Renal cortex interstitium (tissue), 11 donors: ENCODE data around the gene GSTM3. TPM values are rescaled to one million over a fixed set of nuclear protein-coding genes. Genes with fewer than 3 reads are reported as not detected.
"Not testable (repeated sequence)": the region's sequence is repeated elsewhere in the genome, so short reads cannot be mapped to it uniquely, and the experiment has no call there.

Source experiments
- DNase-seq, 11 donors: peaks; one replicate each; pipeline ENCODE4 v3.0.0-alpha.2; 2013; ENCODE audit warnings: low read depth in 9 of 11, low spot score in 4 of 11; ENCODE audit errors: extremely low read depth in 1 of 11
- polyA plus RNA-seq, 3 donors: library from polyadenylated mRNA; unstranded; fragments of 120-200 nt; gene quantifications; one replicate each; pipeline ENCODE4 v1.2.1, GENCODE V29; 2013; ENCODE audit not compliant: insufficient read length in 3 of 3

Gene GSTM3
- polyA plus RNA-seq, 3 donors, result 168 to 208 (median 174) TPM

- DNase-seq, result not testable (repeated sequence)
These were observed 53.7 kb downstream of the GSTM3 start for GRCh38 chr1:109687109-109687508.

GRCh38 chr1:109685890-109686289, 54.9 kb downstream of the GSTM3 start:
- DNase-seq, result not testable (repeated sequence)

- not testable (repeated sequence) for DNase-seq
These were observed 55.4 kb downstream of the GSTM3 start for GRCh38 chr1:109685399-109685798.

- DNase-seq, result not testable (repeated sequence)
These were observed 56.1 kb downstream of the GSTM3 start for GRCh38 chr1:109684777-109685176.

Other genes with a start within 250 kb of the GSTM3 start
- gene CYB561D1, start 246.9 kb downstream of the GSTM3 start, polyA plus RNA-seq, result 10 to 100 TPM in 1 of 3 donors, 1 to 10 TPM in 2; 8.7 to 10.9 (median 9.5) TPM
- 1 to 10 TPM; 6.2 to 8.1 (median 6.7) TPM for gene AMIGO1, start 231.3 kb downstream of the GSTM3 start, polyA plus RNA-seq
- gene GPR61, start 201.2 kb downstream of the GSTM3 start, polyA plus RNA-seq, result under 1 TPM; 0.45 to 0.87 (median 0.78) TPM
- gene GNAI3, start 192.4 kb downstream of the GSTM3 start, polyA plus RNA-seq, result 10 to 100 TPM; 11.7 to 13.5 (median 12.1) TPM
- gene GNAT2, start 121.4 kb downstream of the GSTM3 start, polyA plus RNA-seq, result not detected
- gene AMPD2, start 121.2 kb downstream of the GSTM3 start, polyA plus RNA-seq, result 10 to 100 TPM; 46.8 to 65.3 (median 52.0) TPM
- gene GSTM4, start 84.9 kb downstream of the GSTM3 start, polyA plus RNA-seq, result 10 to 100 TPM; 57.8 to 63.2 (median 62.2) TPM
- gene GSTM2, start 73.0 kb downstream of the GSTM3 start, polyA plus RNA-seq, result 100 to 1,000 TPM; 190 to 270 (median 197) TPM
- 100 to 1,000 TPM in 2 of 3 donors, 1 to 10 TPM in 1; 2.9 to 111 (median 105) TPM for gene GSTM1, start 53.2 kb downstream of the GSTM3 start, polyA plus RNA-seq
- gene GSTM5, start 28.8 kb downstream of the GSTM3 start, polyA plus RNA-seq, result 10 to 100 TPM; 42.1 to 65.8 (median 42.5) TPM
- gene EPS8L3, start 22.9 kb upstream of the GSTM3 start, polyA plus RNA-seq, result 1 to 10 TPM in 1 of 3 donors, under 1 TPM in 2; 0.52 to 1.7 (median 0.62) TPM
- gene CSF1, start 169.8 kb upstream of the GSTM3 start, polyA plus RNA-seq, result 1 to 10 TPM; 6.2 to 9.8 (median 6.6) TPM
- gene AHCYL1, start 243.7 kb upstream of the GSTM3 start, polyA plus RNA-seq, result 100 to 1,000 TPM; 104 to 123 (median 117) TPM